GM12873 (cell line): ENCODE measurements around the gene PMEPA1.

Source experiments
- TF ChIP-seq, protein P1 (sequence below): IDR thresholded peaks from 2 replicates; pipeline ENCODE4 v1.5.1; 2012; ENCODE audit warnings: low read depth, mild to moderate bottlenecking, moderate library complexity, low read length, control low read depth; ENCODE audit not compliant: insufficient read depth; ENCODE audit errors: missing control alignments

The PMEPA1 gene

GRCh38 chr20:57698116-57698866 lies 11.5 kb downstream of the PMEPA1 start:
- TF ChIP-seq, protein P1, sequence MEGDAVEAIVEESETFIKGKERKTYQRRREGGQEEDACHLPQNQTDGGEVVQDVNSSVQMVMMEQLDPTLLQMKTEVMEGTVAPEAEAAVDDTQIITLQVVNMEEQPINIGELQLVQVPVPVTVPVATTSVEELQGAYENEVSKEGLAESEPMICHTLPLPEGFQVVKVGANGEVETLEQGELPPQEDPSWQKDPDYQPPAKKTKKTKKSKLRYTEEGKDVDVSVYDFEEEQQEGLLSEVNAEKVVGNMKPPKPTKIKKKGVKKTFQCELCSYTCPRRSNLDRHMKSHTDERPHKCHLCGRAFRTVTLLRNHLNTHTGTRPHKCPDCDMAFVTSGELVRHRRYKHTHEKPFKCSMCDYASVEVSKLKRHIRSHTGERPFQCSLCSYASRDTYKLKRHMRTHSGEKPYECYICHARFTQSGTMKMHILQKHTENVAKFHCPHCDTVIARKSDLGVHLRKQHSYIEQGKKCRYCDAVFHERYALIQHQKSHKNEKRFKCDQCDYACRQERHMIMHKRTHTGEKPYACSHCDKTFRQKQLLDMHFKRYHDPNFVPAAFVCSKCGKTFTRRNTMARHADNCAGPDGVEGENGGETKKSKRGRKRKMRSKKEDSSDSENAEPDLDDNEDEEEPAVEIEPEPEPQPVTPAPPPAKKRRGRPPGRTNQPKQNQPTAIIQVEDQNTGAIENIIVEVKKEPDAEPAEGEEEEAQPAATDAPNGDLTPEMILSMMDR: no peak

- TF ChIP-seq, protein P1: no peak
Measured at GRCh38 chr20:57697543-57697942, 12.3 kb downstream of the PMEPA1 start.

DNA sequence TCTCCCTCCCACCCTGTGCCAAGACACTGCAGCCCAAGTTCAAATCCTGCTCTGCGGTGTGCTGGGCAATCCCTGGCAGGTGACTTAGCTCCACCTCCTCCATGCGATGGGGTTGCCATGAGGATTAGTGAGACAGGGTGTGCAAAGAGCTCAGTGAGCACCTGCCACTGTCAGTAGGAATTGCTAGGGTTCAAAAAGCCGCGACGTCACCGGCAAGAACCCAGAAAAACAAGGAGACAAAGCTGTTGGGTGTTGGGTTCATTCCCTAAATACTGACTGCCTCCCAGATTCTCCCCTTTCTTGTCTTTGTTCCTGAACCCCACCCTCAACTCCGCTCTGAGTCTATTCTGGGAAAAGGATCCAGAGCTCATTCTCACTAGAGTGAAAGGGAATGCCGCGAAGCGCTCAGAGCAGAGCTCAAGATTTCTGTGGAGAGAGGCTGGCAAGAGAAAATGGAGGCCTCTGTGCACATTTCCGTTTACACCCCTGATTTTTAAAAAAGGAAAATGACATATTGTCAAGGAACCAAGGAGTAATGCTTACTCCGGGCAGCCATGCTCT lies 13.3 kb downstream of the PMEPA1 start:
- TF ChIP-seq, protein P1: no peak

DNA sequence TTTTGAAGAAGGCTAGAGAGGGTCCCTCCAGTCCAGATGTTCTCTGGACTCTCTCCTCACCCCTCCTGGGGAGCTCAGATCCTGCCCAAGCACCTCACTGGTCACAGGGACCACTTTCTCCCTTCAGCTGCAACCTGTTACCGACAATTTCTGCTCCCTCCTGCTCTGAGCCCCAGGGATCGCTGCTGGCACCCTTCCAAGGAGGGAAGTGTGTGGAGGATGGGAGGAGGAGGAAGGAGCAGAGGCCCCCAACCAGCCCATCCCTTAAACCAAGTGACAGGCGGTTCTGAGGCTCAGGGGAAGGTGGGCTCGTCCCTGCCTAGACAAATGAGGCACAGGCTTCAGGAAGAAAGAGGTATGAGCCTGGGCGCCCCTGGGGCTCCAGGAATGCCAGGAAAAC lies 13.9 kb downstream of the PMEPA1 start:
- TF ChIP-seq, protein P1: no peak

GRCh38 chr20:57695012-57695411 lies 14.8 kb downstream of the PMEPA1 start:
- TF ChIP-seq, protein P1: no peak

- TF ChIP-seq, protein P1: no peak
Measured at GRCh38 chr20:57694481-57694880, 15.3 kb downstream of the PMEPA1 start.

- TF ChIP-seq, protein P1: no peak
Measured at GRCh38 chr20:57693670-57694329, 16.0 kb downstream of the PMEPA1 start.
